Stimulated activated CD8-positive, alpha-beta memory T cell treated with anti-CD3 and anti-CD28 coated beads, Interleukin-12 subunit alpha, Interleukin-12 subunit beta, amount 100 ng/mL, for 24 hours (primary cell): ENCODE measurements around the gene RYR3.
"Not testable (repeated sequence)": the region's sequence is repeated elsewhere in the genome, so short reads cannot be mapped to it uniquely, and the experiment has no call there.

Experiments
- DNase-seq: peaks from one replicate; pipeline ENCODE4 v3.0.0-alpha.2; 2020; ENCODE audit errors: extremely low read depth

The RYR3 gene

DNA sequence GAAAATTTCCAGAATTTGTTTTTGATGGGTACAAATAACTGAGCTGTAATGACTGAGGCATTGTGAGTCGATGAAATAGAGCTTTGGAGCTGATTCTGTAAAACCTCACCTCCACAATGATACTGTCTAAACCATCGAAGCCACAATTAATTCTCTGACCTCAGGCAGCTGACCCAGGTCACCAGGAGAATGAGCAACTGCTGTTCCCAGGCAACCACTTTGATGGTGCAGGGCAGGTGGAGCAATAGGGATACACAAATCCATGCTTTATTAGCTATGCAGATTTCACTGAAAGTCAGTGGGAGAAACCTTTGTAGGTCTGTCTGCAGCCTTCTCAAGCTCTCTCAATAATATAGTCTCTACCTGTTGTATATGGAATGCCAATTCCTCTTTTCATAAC lies 204.4 kb downstream of the RYR3 start:
- no peak for DNase-seq

- no peak for DNase-seq
Measured at GRCh38 chr15:33516563-33516962, 205.8 kb downstream of the RYR3 start.

GRCh38 chr15:33517944-33518343 lies 207.2 kb downstream of the RYR3 start:
- no peak for DNase-seq

DNA sequence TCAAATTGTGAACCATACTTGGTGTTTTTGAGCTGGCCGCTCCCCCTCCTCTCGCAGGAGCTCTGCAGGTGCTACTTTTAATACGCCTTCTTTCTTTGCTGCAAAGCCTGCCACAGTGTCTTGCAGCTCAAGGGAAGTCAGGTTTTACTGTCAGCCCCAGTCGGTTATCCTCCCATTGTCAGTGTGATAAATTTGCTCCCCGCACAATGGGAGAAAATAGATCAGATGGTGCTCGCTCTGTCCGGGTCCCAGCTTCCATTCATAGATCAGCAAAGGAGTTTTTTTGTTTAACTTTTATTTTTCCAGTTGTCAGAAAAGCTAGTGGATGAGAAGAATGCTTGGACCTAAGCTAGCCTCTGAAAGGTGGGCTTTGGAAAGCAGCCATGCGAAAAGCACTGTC lies 207.7 kb downstream of the RYR3 start:
- DNase-seq: no peak

GRCh38 chr15:33524274-33524673 lies 213.5 kb downstream of the RYR3 start:
- DNase-seq: no peak

- DNase-seq: no peak
Measured at GRCh38 chr15:33526532-33526931, 215.8 kb downstream of the RYR3 start.

GRCh38 chr15:33533197-33533596 lies 222.4 kb downstream of the RYR3 start:
- DNase-seq: no peak

GRCh38 chr15:33534642-33535041 lies 223.9 kb downstream of the RYR3 start:
- no peak for DNase-seq

GRCh38 chr15:33535135-33535534 lies 224.4 kb downstream of the RYR3 start:
- no peak for DNase-seq

- DNase-seq: no peak
Measured at GRCh38 chr15:33539825-33540573, 229.2 kb downstream of the RYR3 start.

DNA sequence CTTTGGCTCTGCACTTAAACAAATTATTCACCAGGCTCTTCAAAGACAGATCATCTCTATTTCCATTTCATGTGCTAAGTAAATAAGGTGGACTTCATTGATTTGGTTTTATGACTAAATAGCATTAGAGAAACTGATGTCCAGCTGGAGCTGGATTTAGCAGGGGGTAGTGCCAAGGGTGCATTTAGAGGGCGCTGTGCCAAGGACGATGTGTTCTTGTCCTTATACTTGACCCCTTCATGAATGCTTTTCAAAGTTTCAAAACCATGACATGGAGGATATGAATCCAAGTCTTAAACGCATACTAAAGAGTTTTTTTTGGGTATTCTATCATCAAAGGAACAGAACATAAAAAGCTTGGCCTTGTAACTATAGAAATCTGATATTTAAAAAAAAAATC lies 233.2 kb downstream of the RYR3 start:
- no peak for DNase-seq

- no peak for DNase-seq
Measured at GRCh38 chr15:33545866-33546265, 235.1 kb downstream of the RYR3 start.

DNA sequence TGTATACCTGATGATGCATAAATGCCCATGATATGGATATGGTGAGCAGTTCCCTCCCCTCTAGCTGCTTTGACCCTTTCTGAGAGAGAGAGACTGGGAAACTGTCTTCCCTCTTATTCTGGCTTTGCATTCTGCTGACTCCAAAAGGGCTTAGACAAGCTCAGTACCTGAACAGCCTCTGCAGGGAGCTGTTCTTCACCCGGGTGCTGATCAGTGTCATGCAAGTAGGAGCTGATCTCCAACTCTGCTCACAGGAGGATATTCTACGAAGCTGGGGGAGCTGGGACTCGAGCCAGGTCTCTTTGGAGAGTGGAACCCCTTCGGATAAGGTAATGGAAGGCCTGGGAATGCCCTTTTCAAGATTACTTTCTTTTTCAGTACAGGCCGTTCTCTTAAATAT lies 237.1 kb downstream of the RYR3 start:
- no peak for DNase-seq

GRCh38 chr15:33551860-33552259 lies 241.1 kb downstream of the RYR3 start:
- no peak for DNase-seq

DNA sequence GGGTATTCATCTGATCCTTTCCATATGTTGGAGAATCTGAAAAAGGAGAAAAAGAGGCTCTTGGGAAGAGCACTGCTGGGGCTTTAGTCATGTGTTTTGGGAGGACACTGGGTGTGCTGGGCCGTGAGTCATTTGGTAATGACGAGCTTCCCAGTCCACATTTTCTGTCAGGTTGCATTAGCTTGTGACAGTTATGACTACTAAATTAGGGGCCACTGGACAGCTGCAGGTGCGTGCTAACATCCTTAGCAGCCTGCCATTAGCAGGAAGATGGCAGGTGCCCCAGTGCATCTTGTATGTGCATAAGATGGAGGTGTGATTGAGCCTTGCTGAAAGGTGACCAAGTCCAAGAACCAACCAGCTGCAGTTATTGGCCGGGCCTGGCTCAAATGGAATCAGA lies 242.4 kb downstream of the RYR3 start:
- DNase-seq: no peak

DNA sequence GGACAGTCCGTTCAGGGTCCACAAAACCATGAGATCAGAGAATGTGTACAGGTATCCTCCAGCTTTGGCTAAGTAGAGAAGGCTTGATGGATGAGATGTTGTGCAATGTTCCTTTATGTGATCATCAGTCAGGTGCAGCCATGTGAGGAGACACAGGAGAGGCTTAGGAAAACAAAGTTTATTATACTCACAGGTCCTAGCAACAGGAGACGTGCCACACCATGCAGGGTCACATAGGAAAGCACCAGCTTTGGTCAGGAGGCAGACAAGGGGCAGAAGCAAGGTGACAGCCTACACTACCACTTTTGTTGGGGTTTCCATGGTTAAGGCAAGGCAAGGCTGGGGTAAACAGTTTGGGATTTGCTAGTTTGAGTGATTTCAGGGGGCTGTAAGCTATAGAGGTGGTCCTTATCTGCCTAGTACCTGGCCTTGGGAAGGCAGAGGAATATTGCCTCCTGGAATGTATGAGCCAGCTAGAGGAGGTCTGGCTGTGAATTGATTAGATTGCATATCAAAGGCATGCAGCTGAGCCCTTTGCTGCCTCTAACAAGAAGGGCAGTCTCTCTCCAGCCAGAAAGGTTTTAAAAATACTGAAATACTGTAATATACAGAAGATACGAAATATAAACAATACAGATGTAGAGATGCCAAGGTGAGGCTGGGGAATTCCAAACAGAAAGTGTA lies 248.6 kb downstream of the RYR3 start:
- no peak for DNase-seq

- DNase-seq: no peak
Measured at GRCh38 chr15:33561407-33561806, 250.6 kb downstream of the RYR3 start.

DNA sequence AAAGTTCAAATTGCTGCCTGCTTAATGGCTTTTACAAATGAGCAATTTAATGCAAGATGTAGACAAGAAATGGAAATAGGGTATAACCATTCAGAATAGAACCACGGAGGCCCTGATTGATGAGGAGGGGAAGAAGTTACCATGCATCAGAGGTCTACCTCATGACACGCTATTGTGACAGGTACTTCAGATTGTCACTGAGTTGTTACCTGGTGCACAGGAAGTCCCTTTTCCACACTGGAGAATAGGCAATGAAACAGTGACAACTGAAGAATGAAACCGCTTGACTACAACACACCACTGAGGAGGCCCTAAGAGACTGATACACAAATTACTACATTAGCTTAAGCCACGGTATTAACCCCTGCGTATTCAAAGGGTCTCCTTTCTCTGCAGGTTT lies 251.2 kb downstream of the RYR3 start:
- no peak for DNase-seq

GRCh38 chr15:33565094-33565493 lies 254.3 kb downstream of the RYR3 start:
- DNase-seq: no peak

- no peak for DNase-seq
Measured at GRCh38 chr15:33567652-33568051, 256.9 kb downstream of the RYR3 start.

DNA sequence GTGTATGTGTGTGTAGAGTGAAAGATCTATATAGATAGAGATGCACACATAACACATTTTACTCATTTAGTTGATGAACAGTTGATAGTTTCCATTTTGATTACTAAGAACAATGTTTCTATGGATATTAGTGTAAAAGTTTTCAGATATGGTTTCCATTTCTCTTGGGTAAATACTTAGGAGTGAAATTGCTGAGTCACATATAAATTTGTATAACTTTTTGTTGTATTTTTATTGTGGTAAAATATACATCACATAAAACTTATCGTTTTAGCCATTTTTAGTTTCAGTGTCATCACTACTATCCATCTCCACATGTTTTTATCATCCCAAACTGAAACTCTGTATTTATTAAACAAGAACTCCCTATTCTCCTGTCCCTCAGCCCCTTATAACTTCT lies 258.3 kb downstream of the RYR3 start:
- DNase-seq: no peak

GRCh38 chr15:33577911-33578310 lies 267.1 kb downstream of the RYR3 start:
- DNase-seq: not testable (repeated sequence)

DNA sequence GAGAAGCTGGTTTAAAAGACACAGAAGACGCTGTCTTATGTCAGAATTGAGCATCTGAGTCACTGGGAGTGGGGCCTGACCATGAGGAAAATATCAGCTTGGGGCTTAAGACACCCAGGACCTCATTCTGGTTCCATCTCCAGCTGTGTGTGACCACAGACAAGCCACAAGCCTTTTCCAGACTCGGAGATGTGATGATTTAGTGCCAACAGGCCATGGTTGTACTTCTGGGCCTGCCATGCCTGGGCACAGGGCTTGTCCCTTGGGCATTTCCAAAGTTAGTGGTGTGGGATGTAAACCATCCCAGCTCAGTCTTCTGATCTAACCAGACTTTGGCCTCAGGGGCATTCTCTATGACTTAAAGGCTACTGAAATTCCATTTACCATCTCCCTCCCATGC lies 269.8 kb downstream of the RYR3 start:
- DNase-seq: no peak

GRCh38 chr15:33581032-33581431 lies 270.3 kb downstream of the RYR3 start:
- no peak for DNase-seq
